Measurements from ENCODE around the gene SAMD7. TPM values are rescaled to one million over a fixed set of nuclear protein-coding genes. Genes with fewer than 3 reads are reported as not detected.

SAMD7 gene
- total and polyA plus RNA-seq, 2 experiments from 2014 or later = not detected

GRCh38 chr3:169930843-169931242, 19.5 kb downstream of the SAMD7 start:
- Histone ChIP-seq H3K27me3 (peaks cover 4% of the 10 kb centered on the region), H3K36me3 (no peaks in the 10 kb centered on the region), H3K27ac (no peak overlapping the region), H3K4me3 (no peak overlapping the region), H3K4me1 (ENCODE audit: low read depth) (no peaks in the 10 kb centered on the region), H3K9me3 (ENCODE audit: low read depth) (no peaks in the 10 kb centered on the region)
- no peak for DNase-seq (ENCODE audit: low read depth in 1 of 2, low spot score in 1 of 2)
- TF ChIP-seq CTCF (IDR thresholded peaks at IDR 0.05; ENCODE audit: low read depth, low read length) = no peak

GRCh38 chr3:169931747-169932520, 20.6 kb downstream of the SAMD7 start:
- Histone ChIP-seq H3K27ac (no peak overlapping the region), H3K36me3 (no peaks in the 10 kb centered on the region), H3K27me3 (peaks cover 7% of the 10 kb centered on the region), H3K9me3 (ENCODE audit: low read depth) (no peaks in the 10 kb centered on the region), H3K4me3 (no peak overlapping the region), H3K4me1 (ENCODE audit: low read depth) (no peaks in the 10 kb centered on the region)
- DNase-seq (ENCODE audit: low read depth in 1 of 2, low spot score in 1 of 2) = no peak
- TF ChIP-seq CTCF (IDR thresholded peaks at IDR 0.05; ENCODE audit: low read depth, low read length) = no peak

GRCh38 chr3:169939320-169939719, 27.9 kb downstream of the SAMD7 start:
- Histone ChIP-seq H3K36me3 (no peaks in the 10 kb centered on the region), H3K27me3 (peaks cover 7% of the 10 kb centered on the region), H3K4me1 (ENCODE audit: low read depth) (peaks cover 10% of the 10 kb centered on the region), H3K9me3 (ENCODE audit: low read depth) (no peaks in the 10 kb centered on the region), H3K27ac (no peak overlapping the region), H3K4me3 (no peak overlapping the region)
- TF ChIP-seq CTCF (IDR thresholded peaks at IDR 0.05; ENCODE audit: low read depth, low read length) = no peak
- DNase-seq (ENCODE audit: low read depth in 1 of 2, low spot score in 1 of 2) = peak in 1 of 2 donors; percentile 36

- no peak for DNase-seq (ENCODE audit: low read depth in 1 of 2, low spot score in 1 of 2)
- Histone ChIP-seq H3K36me3 (no peaks in the 10 kb centered on the region), H3K27ac (no peak overlapping the region), H3K9me3 (ENCODE audit: low read depth) (no peaks in the 10 kb centered on the region), H3K4me1 (ENCODE audit: low read depth) (peaks cover 10% of the 10 kb centered on the region), H3K4me3 (no peak overlapping the region), H3K27me3 (peaks cover 7% of the 10 kb centered on the region)
- no peak for TF ChIP-seq CTCF (IDR thresholded peaks at IDR 0.05; ENCODE audit: low read depth, low read length)
These were observed 28.4 kb downstream of the SAMD7 start for GRCh38 chr3:169939751-169940150.

- Histone ChIP-seq H3K4me1 (ENCODE audit: low read depth) (peaks cover 10% of the 10 kb centered on the region), H3K4me3 (no peak overlapping the region), H3K27ac (no peak overlapping the region), H3K9me3 (ENCODE audit: low read depth) (no peaks in the 10 kb centered on the region), H3K36me3 (no peaks in the 10 kb centered on the region), H3K27me3 (peaks cover 5% of the 10 kb centered on the region)
- no peak for TF ChIP-seq CTCF (IDR thresholded peaks at IDR 0.05; ENCODE audit: low read depth, low read length)
- DNase-seq (ENCODE audit: low read depth in 1 of 2, low spot score in 1 of 2) = no peak
These were observed 29.3 kb downstream of the SAMD7 start for GRCh38 chr3:169940470-169941181.
